ENCODE results near the gene IL24.

DNA sequence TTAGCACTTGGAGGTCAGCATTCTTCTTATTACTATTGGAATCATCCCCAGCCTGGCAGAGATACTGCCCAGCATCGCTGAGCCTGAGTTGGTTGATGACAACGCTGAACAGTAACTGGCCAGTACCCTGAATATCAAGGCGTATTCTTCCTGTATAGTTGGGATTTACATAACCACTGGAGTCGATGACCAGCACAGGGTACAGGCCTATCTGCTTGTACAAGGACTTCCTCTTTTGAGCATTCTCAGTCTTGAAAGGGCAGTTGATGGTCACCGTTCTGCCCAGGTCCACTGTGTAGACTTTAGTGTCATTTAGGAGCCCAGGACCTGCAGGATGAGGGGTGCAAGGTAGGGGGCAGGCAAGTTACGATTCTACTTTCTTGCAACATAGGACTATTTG, 40.2 kb downstream of the IL24 start:
- TF ChIP-seq POLR2AphosphoS5 (IDR thresholded peaks at IDR 0.05): no peak
- TF ChIP-seq, protein P1, sequence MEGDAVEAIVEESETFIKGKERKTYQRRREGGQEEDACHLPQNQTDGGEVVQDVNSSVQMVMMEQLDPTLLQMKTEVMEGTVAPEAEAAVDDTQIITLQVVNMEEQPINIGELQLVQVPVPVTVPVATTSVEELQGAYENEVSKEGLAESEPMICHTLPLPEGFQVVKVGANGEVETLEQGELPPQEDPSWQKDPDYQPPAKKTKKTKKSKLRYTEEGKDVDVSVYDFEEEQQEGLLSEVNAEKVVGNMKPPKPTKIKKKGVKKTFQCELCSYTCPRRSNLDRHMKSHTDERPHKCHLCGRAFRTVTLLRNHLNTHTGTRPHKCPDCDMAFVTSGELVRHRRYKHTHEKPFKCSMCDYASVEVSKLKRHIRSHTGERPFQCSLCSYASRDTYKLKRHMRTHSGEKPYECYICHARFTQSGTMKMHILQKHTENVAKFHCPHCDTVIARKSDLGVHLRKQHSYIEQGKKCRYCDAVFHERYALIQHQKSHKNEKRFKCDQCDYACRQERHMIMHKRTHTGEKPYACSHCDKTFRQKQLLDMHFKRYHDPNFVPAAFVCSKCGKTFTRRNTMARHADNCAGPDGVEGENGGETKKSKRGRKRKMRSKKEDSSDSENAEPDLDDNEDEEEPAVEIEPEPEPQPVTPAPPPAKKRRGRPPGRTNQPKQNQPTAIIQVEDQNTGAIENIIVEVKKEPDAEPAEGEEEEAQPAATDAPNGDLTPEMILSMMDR (IDR thresholded peaks at IDR 0.05): no peak

Measured in upper lobe of left lung (tissue), 4 donors.